Colonic mucosa (tissue), 4 donors: ENCODE data around the gene KRTAP10-4. TPM values are rescaled to one million over a fixed set of nuclear protein-coding genes. Genes with fewer than 3 reads are reported as not detected.

Source experiments
- DNase-seq: peaks from one replicate; pipeline ENCODE4 v3.0.0-alpha.2; 2020
- H3K27ac ChIP-seq: fragments of 200-600 bp; one replicate; pipeline ENCODE4 v1.8.0; 2021
- H3K27me3 ChIP-seq: fragments of 200-600 bp; one replicate; pipeline ENCODE4 v1.8.0; 2021
- H3K36me3 ChIP-seq: fragments of 200-600 bp; one replicate; pipeline ENCODE4 v1.8.0; 2021
- H3K4me1 ChIP-seq: fragments of 200-600 bp; one replicate; pipeline ENCODE4 v1.8.0; 2021; ENCODE audit warnings: mild to moderate bottlenecking
- H3K4me3 ChIP-seq: fragments of 200-600 bp; one replicate; pipeline ENCODE4 v1.8.0; 2021
- H3K9ac ChIP-seq, 2 donors: one replicate each; pipeline ENCODE4 v1.7.0; 2013; ENCODE audit warnings: control low read depth in 2 of 2, low read depth in 2 of 2, low read length in 2 of 2
- H3K9me3 ChIP-seq: fragments of 200-600 bp; one replicate; pipeline ENCODE4 v1.8.0; 2021
- CTCF ChIP-seq: fragments of 200-600 bp; IDR thresholded peaks from one replicate; pipeline ENCODE4 v1.8.0; 2022; ENCODE audit warnings: antibody characterized with exemption, mild to moderate bottlenecking
- intact Hi-C: fragments of 100-400 bp; cut with DNase I; formaldehyde crosslinking; loops from one replicate; pipeline ENCODE4 v1.14.1; 2022
- total RNA-seq, 2 donors: library from RNA; stranded (reverse); fragmentation: NEBNext Ultra II Directional in 1 of 2; extraction: Animal tissue kit (Norgen Biotek cat#: 25700) in 1 of 2; gene quantifications; one replicate each; pipeline ENCODE4 v1.2.1, GENCODE V29; 2021
- donor health status: healthy.
- donor health status: DM: no; HTN: no; CAD: no.
- donor health status: DM: no; HTN: no; CAD: no.

KRTAP10-4 gene
- total RNA-seq, 2 donors from 2014 or later: not detected

- H3K36me3 ChIP-seq: no peaks in the 10 kb centered on the region
- no peak within 1 kb of the TSS for H3K4me3 ChIP-seq
- no peak for DNase-seq
- no peak within 1 kb of the TSS for H3K9ac ChIP-seq
- no peaks in the 10 kb centered on the region for H3K4me1 ChIP-seq
- intact Hi-C loops: no loop called here
- H3K9me3 ChIP-seq: no peaks in the 10 kb centered on the region
- TF ChIP-seq CTCF: no peak
- H3K27ac ChIP-seq: no peak within 1 kb of the TSS
- H3K27me3 ChIP-seq: no peaks in the 10 kb centered on the region
Observed at GRCh38 chr21:44539991-44540666, 33.4 kb upstream of the KRTAP10-4 start, which contains the start of gene KRTAP10-1. Gene KRTAP10-1, minus strand, starts transcription at chr21:44540195. Its CDS starts 45 bp downstream, at chr21:44540150.

GRCh38 chr21:44540741-44541288 lies 32.7 kb upstream of the KRTAP10-4 start:
- TF ChIP-seq CTCF: no peak
- Histone ChIP-seq H3K9ac (no peak overlapping the region), H3K4me1 (no peaks in the 10 kb centered on the region), H3K27me3 (no peaks in the 10 kb centered on the region), H3K36me3 (no peaks in the 10 kb centered on the region), H3K9me3 (no peaks in the 10 kb centered on the region), H3K27ac (no peak overlapping the region), H3K4me3 (no peak overlapping the region)
- intact Hi-C loops: no loop called here
- DNase-seq: no peak

- intact Hi-C loops: no loop called here
- H3K9ac ChIP-seq: no peak overlapping the region
- H3K9me3 ChIP-seq: no peaks in the 10 kb centered on the region
- no peaks in the 10 kb centered on the region for H3K27me3 ChIP-seq
- TF ChIP-seq CTCF: no peak
- DNase-seq: no peak
- H3K4me3 ChIP-seq: no peak overlapping the region
- no peaks in the 10 kb centered on the region for H3K4me1 ChIP-seq
- no peak overlapping the region for H3K27ac ChIP-seq
- H3K36me3 ChIP-seq: no peaks in the 10 kb centered on the region
Observed at GRCh38 chr21:44542716-44543115, 30.8 kb upstream of the KRTAP10-4 start.

- H3K4me3 ChIP-seq: no peak overlapping the region
- intact Hi-C loops: no loop called here
- no peaks in the 10 kb centered on the region for H3K36me3 ChIP-seq
- no peaks in the 10 kb centered on the region for H3K4me1 ChIP-seq
- no peaks in the 10 kb centered on the region for H3K27me3 ChIP-seq
- TF ChIP-seq CTCF: no peak
- no peaks in the 10 kb centered on the region for H3K9me3 ChIP-seq
- no peak for DNase-seq
- no peak overlapping the region for H3K9ac ChIP-seq
- no peak overlapping the region for H3K27ac ChIP-seq
Observed at GRCh38 chr21:44544566-44544965, 29.0 kb upstream of the KRTAP10-4 start.

- intact Hi-C loops: no loop called here
- TF ChIP-seq CTCF: no peak
- Histone ChIP-seq H3K4me1 (no peaks in the 10 kb centered on the region), H3K9me3 (no peaks in the 10 kb centered on the region), H3K27ac (no peak overlapping the region), H3K9ac (no peak overlapping the region), H3K4me3 (no peak overlapping the region), H3K27me3 (no peaks in the 10 kb centered on the region), H3K36me3 (no peaks in the 10 kb centered on the region)
- no peak for DNase-seq
Observed at GRCh38 chr21:44547656-44548331, 25.7 kb upstream of the KRTAP10-4 start.
